K562 (cell line): Measurements from ENCODE around the gene POLE2. TPM values are rescaled to one million over a fixed set of nuclear protein-coding genes. Genes with fewer than 3 reads are reported as not detected.

ENCODE experiments used
- ATF7 ChIP-seq: fragments of 450-650 bp; IDR thresholded peaks from 2 replicates; pipeline ENCODE4 v1.7.1; 2014; ENCODE audit warnings: mild to moderate bottlenecking, moderate library complexity
- BMI1 ChIP-seq: fragments of 150-350 bp; IDR thresholded peaks from 2 replicates; pipeline ENCODE4 v1.6.1; 2014; ENCODE audit warnings: low read length
- BRCA1 ChIP-seq, 2 experiments: fragments of 450-650 bp in 1 of 2; sonication (generic) in 1 of 2; formaldehyde crosslinking in 1 of 2; IDR thresholded peaks; 2 replicates each; pipeline versions ENCODE4 v1.5.0 to v1.6.1; 2017 to 2020; ENCODE audit warnings: mild to moderate bottlenecking in 1 of 2, missing genetic modification reagents in 1 of 2
- ELF1 ChIP-seq: fragments of 200-800 bp; sonication (Bioruptor generic); IDR thresholded peaks from 2 replicates; pipeline ENCODE4 v1.6.1; 2016; ENCODE audit warnings: missing genetic modification characterization, missing compliant biosample characterization
- EP300 ChIP-seq: IDR thresholded peaks from 2 replicates; pipeline ENCODE4 v1.6.1; 2012; ENCODE audit warnings: low read length, improper control_type of control experiment
- FOXA3 ChIP-seq, 2 experiments: fragments of 450-650 bp in 1 of 2; sonication (generic) in 1 of 2; formaldehyde crosslinking; IDR thresholded peaks in 1 of 2; conservative IDR thresholded peaks in 1 of 2; 2 replicates each; pipeline versions ENCODE4 v1.4.0 to v1.8.0; 2020 to 2022; ENCODE audit warnings: mild to moderate bottlenecking in 2 of 2, missing genetic modification reagents in 1 of 2
- FUS ChIP-seq: fragments of 200-400 bp; formaldehyde crosslinking; optimal IDR thresholded peaks from 2 replicates; pipeline ENCODE3; 2017; ENCODE audit warnings: low read depth, low read length
- HNRNPUL1 ChIP-seq: fragments of 200-400 bp; formaldehyde crosslinking; IDR thresholded peaks from 2 replicates; pipeline ENCODE4 v1.6.1; 2017; ENCODE audit warnings: low read length
- MAZ ChIP-seq, 2 experiments: fragments of 450-650 bp in 1 of 2; sonication (generic) in 1 of 2; formaldehyde crosslinking; IDR thresholded peaks in 1 of 2; conservative IDR thresholded peaks in 1 of 2; 2 replicates each; pipeline versions ENCODE4 v1.4.0 to v1.5.0; 2020; ENCODE audit warnings: mild to moderate bottlenecking in 1 of 2, missing genetic modification reagents in 1 of 2
- MCM5 ChIP-seq: fragments of 450-650 bp; IDR thresholded peaks from 2 replicates; pipeline ENCODE4 v1.6.1; 2016; ENCODE audit warnings: low read depth
- MEF2A ChIP-seq: IDR thresholded peaks from 2 replicates; pipeline ENCODE4 v1.6.1; 2011; ENCODE audit warnings: low read depth, mild to moderate bottlenecking, low read length, moderate library complexity; ENCODE audit not compliant: control insufficient read depth
- MIER1 ChIP-seq: fragments of 450-650 bp; IDR thresholded peaks from 2 replicates; pipeline ENCODE4 v1.6.1; 2016; ENCODE audit warnings: antibody characterized with exemption, mild to moderate bottlenecking, low read depth
- NCOR1 ChIP-seq: fragments of 450-650 bp; IDR thresholded peaks from 2 replicates; pipeline ENCODE4 v1.6.1; 2016; ENCODE audit warnings: mild to moderate bottlenecking, moderate library complexity
- NFE2L1 ChIP-seq: fragments of 450-650 bp; IDR thresholded peaks from 2 replicates; pipeline ENCODE4 v1.6.1; 2016; ENCODE audit warnings: missing genetic modification characterization, low read depth, mild to moderate bottlenecking, missing compliant biosample characterization, moderate library complexity, borderline replicate concordance
- NFYB ChIP-seq: IDR thresholded peaks from 2 replicates; pipeline ENCODE4 v1.6.1; 2011; ENCODE audit warnings: mild to moderate bottlenecking, moderate library complexity; ENCODE audit not compliant: insufficient read length; ENCODE audit errors: extremely low read depth
- POLR3G ChIP-seq: IDR thresholded peaks from 2 replicates; pipeline ENCODE4 v1.6.1; 2011; ENCODE audit not compliant: insufficient read length, insufficient replicate concordance; ENCODE audit errors: extremely low read depth
- SMARCA4 ChIP-seq: fragments of 450-650 bp; IDR thresholded peaks from 2 replicates; pipeline ENCODE4 v1.6.1; 2016
- SPI1 ChIP-seq: IDR thresholded peaks from 2 replicates; pipeline ENCODE4 v1.6.1; 2011; ENCODE audit warnings: low read depth, low read length, control low read depth, borderline replicate concordance
- TCF3 ChIP-seq: sonication (generic); formaldehyde crosslinking; IDR thresholded peaks from 2 replicates; pipeline ENCODE4 v1.4.0; 2020; ENCODE audit warnings: mild to moderate bottlenecking, missing genetic modification reagents
- TEAD4 ChIP-seq, 2 experiments: sonication (generic) in 1 of 2; formaldehyde crosslinking in 1 of 2; IDR thresholded peaks; 2 replicates each; pipeline versions ENCODE4 v1.6.1 to v1.8.0; 2012 to 2022; ENCODE audit warnings: borderline replicate concordance in 1 of 2, inconsistent platforms in 1 of 2, low read length in 1 of 2, mild to moderate bottlenecking in 1 of 2, missing genetic modification reagents in 1 of 2
- ZNF311 ChIP-seq: fragments of 250-450 bp; sonication (Bioruptor Pico); IDR thresholded peaks from 2 replicates; pipeline ENCODE4 v1.4.0; 2020; ENCODE audit warnings: mild to moderate bottlenecking, moderate library complexity
- polyA plus RNA-seq, 8 experiments: library from polyadenylated mRNA; depleted of rRNA in 4 of 8; stranded (reverse) in 5 of 8; unstranded in 3 of 8; fragments of >200 nt; fragmentation: Nextera tagmentation in 2 of 8; fragmentation: Illumina TruSeq in 1 of 8; extraction: Ambion mirVana in 2 of 8; extraction: Trizol in 1 of 8; gene quantifications; 2 replicates each; pipeline versions ENCODE4 v1.2.1 to v1.2.3, GENCODE V29; 2011 to 2014; ENCODE audit warnings: inconsistent platforms in 1 of 8, missing spikeins in 1 of 8
- total RNA-seq, 7 experiments: library from RNA; depleted of rRNA in 6 of 7; stranded (reverse); fragments of >200 nt in 6 of 7; fragmentation: Illumina TruSeq in 2 of 7; extraction: Trizol in 2 of 7; gene quantifications; 2 replicates each; pipeline versions ENCODE4 v1.2.1 to v1.2.3, GENCODE V29; 2011 to 2021; ENCODE audit warnings: low replicate concordance in 1 of 7
- TF ChIP-seq, protein P1 (sequence below): IDR thresholded peaks from 2 replicates; pipeline ENCODE4 v1.6.1; 2011; ENCODE audit warnings: borderline replicate concordance, low read depth, mild to moderate bottlenecking, moderate library complexity, low read length; ENCODE audit not compliant: insufficient read depth, poor library complexity, severe bottlenecking
- TF ChIP-seq, protein P2 (sequence below), 2 experiments: fragments of 150-350 bp in 1 of 2; IDR thresholded peaks; 2 replicates each; pipeline ENCODE4 v1.6.1; 2012 to 2016; ENCODE audit warnings: low read depth in 2 of 2, low read length in 2 of 2, mild to moderate bottlenecking in 1 of 2, moderate library complexity in 1 of 2

POLE2 gene
- total and polyA plus RNA-seq, 9 of the 15 experiments (the other 6 are each of a cell fraction or from before 2014, with no cell fraction given): 30.7 to 78.4 (median 55.4) TPM

DNA sequence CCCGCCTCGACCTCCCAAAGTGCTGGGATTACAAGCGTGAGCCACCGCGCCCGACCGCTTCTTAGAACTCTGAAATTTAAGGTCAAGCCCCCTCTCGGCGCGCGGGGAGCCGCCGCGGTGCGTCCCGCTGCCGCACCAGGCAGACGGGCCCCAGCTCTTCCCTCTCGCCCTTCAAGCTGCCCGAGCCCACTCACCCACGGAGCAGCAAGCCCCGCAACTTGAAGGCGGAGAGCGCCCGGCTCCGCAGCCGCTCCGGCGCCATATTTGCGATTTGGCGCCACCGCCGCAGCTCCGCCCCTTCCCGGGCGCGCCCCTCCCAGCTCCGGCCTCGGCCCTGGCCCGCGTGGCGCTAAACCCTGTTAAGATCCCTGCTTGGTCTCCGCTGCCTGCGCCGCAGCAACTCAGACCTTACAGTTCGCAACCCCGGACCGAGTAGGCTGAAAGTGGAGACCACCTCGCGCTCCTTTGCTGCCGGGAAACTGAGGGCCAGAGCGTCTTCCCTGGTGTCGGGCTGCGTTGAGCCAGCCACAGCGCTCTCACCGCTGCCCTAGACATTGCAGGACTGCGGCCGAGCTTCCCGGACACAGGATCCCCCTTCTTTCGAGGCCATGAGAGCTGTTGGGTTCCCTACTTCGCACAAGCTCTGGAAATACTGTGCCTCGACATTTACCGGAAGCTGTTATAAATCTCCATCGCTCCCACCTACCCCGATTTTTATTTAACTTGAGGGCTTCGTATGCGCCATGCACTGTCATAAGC lies at the start of gene POLE2 (continued):
- TF ChIP-seq, protein P1, sequence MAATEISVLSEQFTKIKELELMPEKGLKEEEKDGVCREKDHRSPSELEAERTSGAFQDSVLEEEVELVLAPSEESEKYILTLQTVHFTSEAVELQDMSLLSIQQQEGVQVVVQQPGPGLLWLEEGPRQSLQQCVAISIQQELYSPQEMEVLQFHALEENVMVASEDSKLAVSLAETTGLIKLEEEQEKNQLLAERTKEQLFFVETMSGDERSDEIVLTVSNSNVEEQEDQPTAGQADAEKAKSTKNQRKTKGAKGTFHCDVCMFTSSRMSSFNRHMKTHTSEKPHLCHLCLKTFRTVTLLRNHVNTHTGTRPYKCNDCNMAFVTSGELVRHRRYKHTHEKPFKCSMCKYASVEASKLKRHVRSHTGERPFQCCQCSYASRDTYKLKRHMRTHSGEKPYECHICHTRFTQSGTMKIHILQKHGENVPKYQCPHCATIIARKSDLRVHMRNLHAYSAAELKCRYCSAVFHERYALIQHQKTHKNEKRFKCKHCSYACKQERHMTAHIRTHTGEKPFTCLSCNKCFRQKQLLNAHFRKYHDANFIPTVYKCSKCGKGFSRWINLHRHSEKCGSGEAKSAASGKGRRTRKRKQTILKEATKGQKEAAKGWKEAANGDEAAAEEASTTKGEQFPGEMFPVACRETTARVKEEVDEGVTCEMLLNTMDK: no peak
- TF ChIP-seq ZNF311 (CRISPR knock-in tag) (no peak), ATF7 (peak; percentile 32; the same call in 1 of the 2 replicates), NFE2L1 (tag) (no peak), FUS (no peak), MCM5 (no peak), SMARCA4 (no peak), ELF1 (no peak), MEF2A (no peak), EP300 (no peak), MIER1 (no peak), TEAD4 (IDR thresholded peaks at IDR 0.05; ENCODE audit: low read length) (no peak), TEAD4 (CRISPR knock-in tag; IDR thresholded peaks at IDR 0.05; ENCODE audit: borderline replicate concordance) (no peak), BMI1 (no peak), SPI1 (no peak), HNRNPUL1 (no peak), MAZ (CRISPR knock-in tag; conservative IDR thresholded peaks at IDR 0.05 in 1 of 2, IDR thresholded peaks at IDR 0.05 in 1 of 2) (peak; percentile 68 to 83; a peak in 3 of 4 replicates), NCOR1 (no peak), NFYB (no peak), BRCA1 (IDR thresholded peaks at IDR 0.05) (no peak), BRCA1 (CRISPR knock-in tag; IDR thresholded peaks at IDR 0.05) (no peak), FOXA3 (CRISPR knock-in tag; conservative IDR thresholded peaks at IDR 0.05 in 1 of 2, IDR thresholded peaks at IDR 0.05 in 1 of 2) (no peak; a peak in 1 of 4 replicates), POLR3G (no peak), TCF3 (0 out of 2 replicates have a peak, but pooled peaks have one; percentile 9)
- TF ChIP-seq, protein P2, sequence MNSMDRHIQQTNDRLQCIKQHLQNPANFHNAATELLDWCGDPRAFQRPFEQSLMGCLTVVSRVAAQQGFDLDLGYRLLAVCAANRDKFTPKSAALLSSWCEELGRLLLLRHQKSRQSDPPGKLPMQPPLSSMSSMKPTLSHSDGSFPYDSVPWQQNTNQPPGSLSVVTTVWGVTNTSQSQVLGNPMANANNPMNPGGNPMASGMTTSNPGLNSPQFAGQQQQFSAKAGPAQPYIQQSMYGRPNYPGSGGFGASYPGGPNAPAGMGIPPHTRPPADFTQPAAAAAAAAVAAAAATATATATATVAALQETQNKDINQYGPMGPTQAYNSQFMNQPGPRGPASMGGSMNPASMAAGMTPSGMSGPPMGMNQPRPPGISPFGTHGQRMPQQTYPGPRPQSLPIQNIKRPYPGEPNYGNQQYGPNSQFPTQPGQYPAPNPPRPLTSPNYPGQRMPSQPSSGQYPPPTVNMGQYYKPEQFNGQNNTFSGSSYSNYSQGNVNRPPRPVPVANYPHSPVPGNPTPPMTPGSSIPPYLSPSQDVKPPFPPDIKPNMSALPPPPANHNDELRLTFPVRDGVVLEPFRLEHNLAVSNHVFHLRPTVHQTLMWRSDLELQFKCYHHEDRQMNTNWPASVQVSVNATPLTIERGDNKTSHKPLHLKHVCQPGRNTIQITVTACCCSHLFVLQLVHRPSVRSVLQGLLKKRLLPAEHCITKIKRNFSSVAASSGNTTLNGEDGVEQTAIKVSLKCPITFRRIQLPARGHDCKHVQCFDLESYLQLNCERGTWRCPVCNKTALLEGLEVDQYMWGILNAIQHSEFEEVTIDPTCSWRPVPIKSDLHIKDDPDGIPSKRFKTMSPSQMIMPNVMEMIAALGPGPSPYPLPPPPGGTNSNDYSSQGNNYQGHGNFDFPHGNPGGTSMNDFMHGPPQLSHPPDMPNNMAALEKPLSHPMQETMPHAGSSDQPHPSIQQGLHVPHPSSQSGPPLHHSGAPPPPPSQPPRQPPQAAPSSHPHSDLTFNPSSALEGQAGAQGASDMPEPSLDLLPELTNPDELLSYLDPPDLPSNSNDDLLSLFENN (IDR thresholded peaks at IDR 0.05; ENCODE audit: low read depth in 2 of 2, low read length in 2 of 2): no peak
